ENCODE measurements around the gene GABRR3.

The GABRR3 gene

DNA sequence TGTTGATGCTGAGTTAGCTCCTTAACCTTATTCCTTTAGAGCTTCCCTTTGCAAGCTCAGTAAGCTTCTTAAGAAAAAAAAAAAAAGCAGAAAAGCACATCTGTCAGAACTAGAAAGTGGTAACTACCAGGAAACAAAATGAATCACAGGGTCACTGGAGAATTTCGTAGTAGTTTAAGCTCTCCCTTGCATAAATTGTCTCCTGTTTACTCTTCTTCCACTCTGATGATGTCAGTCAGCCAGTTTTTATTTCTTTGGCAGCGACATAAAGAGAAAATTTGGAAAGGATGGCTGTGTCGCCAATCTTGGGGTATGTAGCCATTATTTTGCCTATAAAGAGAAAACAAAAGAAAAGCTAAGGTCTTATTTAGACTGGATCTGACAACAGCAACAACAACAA, 3.2 kb upstream of the GABRR3 start:
- Histone ChIP-seq H3K9ac (ENCODE audit: low read depth, low read length) (no peak overlapping the region), H3K4me2 (ENCODE audit: low read length) (no peak overlapping the region), H3K4me3 (ENCODE audit: low read length) (no peak overlapping the region), H3K36me3 (ENCODE audit: insufficient read depth, low read length) (no peaks in the 10 kb centered on the region), H3K27me3 (ENCODE audit: control insufficient read depth, insufficient read depth, low read length) (peaks cover 46% of the 10 kb centered on the region), H3K4me1 (ENCODE audit: control insufficient read depth, insufficient read depth, low read length) (no peaks in the 10 kb centered on the region), H3K9me3 (replicated peaks; ENCODE audit: low read length) (no peaks in the 10 kb centered on the region)

DNA sequence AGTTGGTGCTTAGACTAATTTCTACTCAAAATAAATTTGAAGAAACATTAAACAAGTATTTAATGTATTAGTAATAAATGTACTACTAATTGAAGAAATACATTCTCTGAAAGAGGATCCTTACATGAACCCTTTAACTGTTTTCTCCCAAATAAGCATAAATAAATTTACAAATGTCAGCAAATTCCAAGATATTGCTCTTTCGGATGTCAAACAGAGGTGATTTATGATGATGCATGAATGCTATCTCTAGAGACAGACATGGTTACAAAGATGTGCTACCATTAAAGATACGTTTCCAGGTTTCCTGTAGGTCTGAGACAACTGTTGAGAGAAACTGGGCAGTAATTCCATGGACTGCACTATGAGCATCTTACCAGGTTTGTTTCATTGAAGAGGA, 629 bp downstream of the GABRR3 start:
- Histone ChIP-seq H3K4me1 (ENCODE audit: control insufficient read depth, insufficient read depth, low read length) (no peaks in the 10 kb centered on the region), H3K9ac (ENCODE audit: low read depth, low read length) (no peak overlapping the region), H3K36me3 (ENCODE audit: insufficient read depth, low read length) (no peaks in the 10 kb centered on the region), H3K4me3 (ENCODE audit: low read length) (no peak overlapping the region), H3K9me3 (replicated peaks; ENCODE audit: low read length) (no peaks in the 10 kb centered on the region), H3K4me2 (ENCODE audit: low read length) (no peak overlapping the region), H3K27me3 (ENCODE audit: control insufficient read depth, insufficient read depth, low read length) (peaks cover 64% of the 10 kb centered on the region)

DNA sequence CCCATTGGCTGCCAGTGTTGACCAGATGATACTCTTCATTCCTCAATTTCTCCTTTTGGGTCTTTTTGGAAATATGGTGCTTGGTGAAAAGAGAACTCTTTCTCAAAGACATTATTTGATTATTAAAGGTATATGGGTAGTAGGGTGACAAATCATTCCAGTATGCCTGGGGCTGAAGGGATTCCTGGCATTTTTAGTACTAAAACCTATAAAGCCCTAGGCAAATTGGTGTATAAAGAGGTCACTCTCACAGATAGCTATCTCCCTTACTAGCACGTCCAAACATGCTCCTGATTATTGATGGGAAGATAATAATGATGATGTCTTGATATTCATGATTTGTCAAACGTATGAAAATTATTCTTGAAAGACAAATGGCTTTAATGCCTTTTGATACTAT, 1.1 kb downstream of the GABRR3 start:
- no peaks in the 10 kb centered on the region for H3K36me3 ChIP-seq (ENCODE audit: insufficient read depth, low read length)
- no peaks in the 10 kb centered on the region for H3K4me1 ChIP-seq (ENCODE audit: control insufficient read depth, insufficient read depth, low read length)
- peaks cover 64% of the 10 kb centered on the region for H3K27me3 ChIP-seq (ENCODE audit: control insufficient read depth, insufficient read depth, low read length)
- no peaks in the 10 kb centered on the region for H3K9me3 ChIP-seq (replicated peaks; ENCODE audit: low read length)
- no peak overlapping the region for H3K9ac ChIP-seq (ENCODE audit: low read depth, low read length)
- no peak overlapping the region for H3K4me3 ChIP-seq (ENCODE audit: low read length)
- no peak overlapping the region for H3K4me2 ChIP-seq (ENCODE audit: low read length)

DNA sequence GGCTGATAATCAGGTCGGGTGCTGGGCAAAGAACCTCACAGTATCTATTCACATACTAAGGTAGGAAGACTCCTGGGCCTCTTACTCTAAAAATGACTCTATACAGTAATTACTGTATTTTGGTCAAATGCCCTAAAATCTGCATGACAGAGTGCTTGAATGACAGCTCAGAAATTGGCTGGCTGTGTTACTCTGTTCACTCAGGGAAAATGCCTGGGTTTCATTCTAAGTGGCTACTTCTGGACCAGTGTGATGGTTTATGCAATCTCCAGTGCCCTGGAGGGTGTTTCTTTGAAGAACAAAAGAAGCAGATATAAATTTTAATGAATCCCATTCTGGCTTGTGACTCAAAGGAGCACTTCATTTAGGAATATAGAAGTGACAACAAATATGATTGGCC, 2.2 kb downstream of the GABRR3 start:
- Histone ChIP-seq H3K9ac (ENCODE audit: low read depth, low read length) (no peak overlapping the region), H3K4me2 (ENCODE audit: low read length) (no peak overlapping the region), H3K4me3 (ENCODE audit: low read length) (no peak overlapping the region), H3K4me1 (ENCODE audit: control insufficient read depth, insufficient read depth, low read length) (no peaks in the 10 kb centered on the region), H3K9me3 (replicated peaks; ENCODE audit: low read length) (no peaks in the 10 kb centered on the region), H3K36me3 (ENCODE audit: insufficient read depth, low read length) (no peaks in the 10 kb centered on the region), H3K27me3 (ENCODE audit: control insufficient read depth, insufficient read depth, low read length) (peaks cover 61% of the 10 kb centered on the region)

DNA sequence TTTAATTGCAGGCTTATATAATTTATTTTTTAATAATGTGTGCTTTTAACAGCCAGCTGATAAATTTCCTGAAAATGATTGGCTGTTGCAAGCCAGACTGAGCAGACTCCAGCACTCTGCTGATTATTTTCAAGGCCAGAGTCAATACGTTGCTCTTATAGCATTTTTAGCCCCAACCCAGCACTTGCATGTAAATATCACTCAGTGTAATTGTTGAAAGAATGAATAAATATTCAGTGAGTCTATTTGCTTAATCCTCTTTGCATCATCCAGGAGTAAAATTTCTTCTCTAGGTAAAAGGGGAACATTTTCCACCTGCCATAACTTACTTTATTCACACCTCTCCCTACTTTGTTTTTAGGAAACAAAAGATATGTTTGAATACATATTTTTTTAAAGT, 2.9 kb downstream of the GABRR3 start:
- H3K4me2 ChIP-seq (ENCODE audit: low read length): no peak overlapping the region
- no peak overlapping the region for H3K9ac ChIP-seq (ENCODE audit: low read depth, low read length)
- H3K36me3 ChIP-seq (ENCODE audit: insufficient read depth, low read length): no peaks in the 10 kb centered on the region
- H3K4me1 ChIP-seq (ENCODE audit: control insufficient read depth, insufficient read depth, low read length): no peaks in the 10 kb centered on the region
- H3K4me3 ChIP-seq (ENCODE audit: low read length): no peak overlapping the region
- peaks cover 59% of the 10 kb centered on the region for H3K27me3 ChIP-seq (ENCODE audit: control insufficient read depth, insufficient read depth, low read length)
- H3K9me3 ChIP-seq (replicated peaks; ENCODE audit: low read length): no peaks in the 10 kb centered on the region

DNA sequence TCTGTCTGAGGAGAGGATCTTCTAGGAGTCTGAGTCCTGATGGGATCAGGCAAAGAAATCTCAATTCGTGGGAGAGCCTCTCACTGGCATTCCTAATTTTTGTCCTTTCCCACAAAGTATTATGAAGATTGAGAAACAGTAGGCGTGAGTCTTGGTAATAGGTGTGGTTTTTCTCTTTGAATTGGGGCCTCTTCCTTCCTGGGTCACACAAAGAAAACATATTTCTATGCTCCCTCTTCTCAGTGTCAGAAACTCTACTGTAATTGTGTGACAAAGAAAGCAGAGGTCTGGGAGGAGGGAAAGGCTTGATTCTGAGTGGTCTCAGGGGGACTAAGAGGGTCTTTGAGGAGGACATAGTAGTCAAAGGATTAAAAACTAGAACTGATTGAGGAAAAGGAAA, 6.0 kb downstream of the GABRR3 start:
- no peaks in the 10 kb centered on the region for H3K9me3 ChIP-seq (replicated peaks; ENCODE audit: low read length)
- peaks cover 50% of the 10 kb centered on the region for H3K27me3 ChIP-seq (ENCODE audit: control insufficient read depth, insufficient read depth, low read length)
- H3K4me1 ChIP-seq (ENCODE audit: control insufficient read depth, insufficient read depth, low read length): no peaks in the 10 kb centered on the region
- H3K9ac ChIP-seq (ENCODE audit: low read depth, low read length): no peak overlapping the region
- no peak overlapping the region for H3K4me2 ChIP-seq (ENCODE audit: low read length)
- H3K4me3 ChIP-seq (ENCODE audit: low read length): no peak overlapping the region
- no peaks in the 10 kb centered on the region for H3K36me3 ChIP-seq (ENCODE audit: insufficient read depth, low read length)

DNA sequence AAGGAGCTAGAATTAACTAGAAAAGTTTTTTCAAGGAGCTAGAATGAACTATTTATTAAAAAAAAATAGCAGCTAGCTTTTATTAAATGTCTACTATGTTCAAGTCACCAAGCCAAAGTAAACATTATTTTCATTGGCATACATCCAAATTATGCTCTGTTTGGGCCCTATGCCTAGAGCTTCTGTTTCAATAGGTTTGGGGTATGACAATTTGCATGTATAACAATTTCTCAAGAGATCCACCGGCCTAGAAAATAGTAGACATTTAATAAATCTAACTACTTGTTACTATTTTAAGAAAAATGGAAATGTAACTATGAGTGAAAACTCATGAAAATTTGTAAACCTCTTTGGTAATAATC, 8.0 kb downstream of the GABRR3 start:
- Histone ChIP-seq H3K27me3 (ENCODE audit: control insufficient read depth, insufficient read depth, low read length) (peaks cover 38% of the 10 kb centered on the region), H3K4me3 (ENCODE audit: low read length) (no peak overlapping the region), H3K36me3 (ENCODE audit: insufficient read depth, low read length) (no peaks in the 10 kb centered on the region), H3K9ac (ENCODE audit: low read depth, low read length) (no peak overlapping the region), H3K4me1 (ENCODE audit: control insufficient read depth, insufficient read depth, low read length) (no peaks in the 10 kb centered on the region), H3K4me2 (ENCODE audit: low read length) (no peak overlapping the region), H3K9me3 (replicated peaks; ENCODE audit: low read length) (no peaks in the 10 kb centered on the region)

DNA sequence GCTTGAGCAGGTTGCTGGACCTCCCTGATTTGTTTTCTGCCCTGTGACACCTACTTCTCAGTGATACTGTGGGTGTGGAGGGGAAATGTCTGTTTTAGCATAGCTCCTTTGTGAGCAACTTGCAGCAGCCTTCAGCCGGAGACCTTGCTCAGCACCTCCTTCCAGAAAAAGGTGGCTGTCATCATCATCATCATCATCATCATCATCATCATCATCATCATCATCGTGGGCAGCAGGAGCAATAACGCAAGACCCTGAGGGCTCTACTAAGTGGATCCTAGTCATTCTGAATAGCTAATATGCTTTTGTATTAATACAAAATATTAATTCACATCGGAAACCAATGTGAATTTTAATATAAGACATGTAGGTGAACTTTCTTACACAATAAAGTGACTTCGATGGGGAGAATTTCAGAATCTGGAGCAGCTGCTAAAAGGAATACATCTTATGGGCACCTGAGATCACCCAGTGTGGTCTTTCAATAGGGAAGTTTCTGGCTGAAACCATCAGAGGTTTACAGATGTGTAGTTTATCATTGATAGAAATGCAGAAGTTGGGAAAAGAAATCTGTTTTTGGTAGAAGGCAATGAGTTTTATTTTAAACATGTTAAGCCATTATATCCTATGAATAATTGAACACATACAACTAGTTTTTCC, 8.6 kb downstream of the GABRR3 start:
- Histone ChIP-seq H3K9me3 (replicated peaks; ENCODE audit: low read length) (no peaks in the 10 kb centered on the region), H3K4me1 (ENCODE audit: control insufficient read depth, insufficient read depth, low read length) (no peaks in the 10 kb centered on the region), H3K27me3 (ENCODE audit: control insufficient read depth, insufficient read depth, low read length) (peaks cover 36% of the 10 kb centered on the region), H3K4me2 (ENCODE audit: low read length) (no peak overlapping the region), H3K9ac (ENCODE audit: low read depth, low read length) (no peak overlapping the region), H3K36me3 (ENCODE audit: insufficient read depth, low read length) (no peaks in the 10 kb centered on the region), H3K4me3 (ENCODE audit: low read length) (no peak overlapping the region)

DNA sequence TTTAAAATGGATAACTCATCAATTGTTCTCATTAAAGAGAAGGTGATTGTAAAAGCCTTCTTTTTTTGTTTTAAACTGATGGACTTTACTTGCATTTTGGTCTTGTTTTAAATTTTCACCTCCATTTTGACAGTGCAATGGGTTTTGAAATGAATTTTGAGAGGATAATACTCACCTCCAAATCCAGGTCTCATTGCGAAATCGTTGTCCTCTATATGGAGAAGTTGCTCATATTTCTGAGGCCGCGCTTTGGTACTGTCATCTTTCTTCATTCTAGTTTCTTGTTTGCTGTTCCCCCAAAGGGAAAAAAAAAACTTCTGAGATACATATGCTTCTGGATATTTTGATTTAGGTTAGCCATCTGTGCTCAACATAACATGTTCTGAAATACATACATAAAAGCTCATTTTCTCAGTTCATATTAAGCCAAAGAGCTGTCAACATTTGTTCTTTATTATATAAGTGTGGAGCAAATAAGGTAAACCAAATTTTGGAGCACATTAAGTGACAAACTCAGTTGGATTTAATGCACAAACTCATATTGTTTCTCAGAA, 9.6 kb downstream of the GABRR3 start:
- Histone ChIP-seq H3K4me3 (ENCODE audit: low read length) (no peak overlapping the region), H3K9ac (ENCODE audit: low read depth, low read length) (no peak overlapping the region), H3K27me3 (ENCODE audit: control insufficient read depth, insufficient read depth, low read length) (peaks cover 28% of the 10 kb centered on the region), H3K4me2 (ENCODE audit: low read length) (no peak overlapping the region), H3K36me3 (ENCODE audit: insufficient read depth, low read length) (no peaks in the 10 kb centered on the region), H3K4me1 (ENCODE audit: control insufficient read depth, insufficient read depth, low read length) (no peaks in the 10 kb centered on the region), H3K9me3 (replicated peaks; ENCODE audit: low read length) (no peaks in the 10 kb centered on the region)

DNA sequence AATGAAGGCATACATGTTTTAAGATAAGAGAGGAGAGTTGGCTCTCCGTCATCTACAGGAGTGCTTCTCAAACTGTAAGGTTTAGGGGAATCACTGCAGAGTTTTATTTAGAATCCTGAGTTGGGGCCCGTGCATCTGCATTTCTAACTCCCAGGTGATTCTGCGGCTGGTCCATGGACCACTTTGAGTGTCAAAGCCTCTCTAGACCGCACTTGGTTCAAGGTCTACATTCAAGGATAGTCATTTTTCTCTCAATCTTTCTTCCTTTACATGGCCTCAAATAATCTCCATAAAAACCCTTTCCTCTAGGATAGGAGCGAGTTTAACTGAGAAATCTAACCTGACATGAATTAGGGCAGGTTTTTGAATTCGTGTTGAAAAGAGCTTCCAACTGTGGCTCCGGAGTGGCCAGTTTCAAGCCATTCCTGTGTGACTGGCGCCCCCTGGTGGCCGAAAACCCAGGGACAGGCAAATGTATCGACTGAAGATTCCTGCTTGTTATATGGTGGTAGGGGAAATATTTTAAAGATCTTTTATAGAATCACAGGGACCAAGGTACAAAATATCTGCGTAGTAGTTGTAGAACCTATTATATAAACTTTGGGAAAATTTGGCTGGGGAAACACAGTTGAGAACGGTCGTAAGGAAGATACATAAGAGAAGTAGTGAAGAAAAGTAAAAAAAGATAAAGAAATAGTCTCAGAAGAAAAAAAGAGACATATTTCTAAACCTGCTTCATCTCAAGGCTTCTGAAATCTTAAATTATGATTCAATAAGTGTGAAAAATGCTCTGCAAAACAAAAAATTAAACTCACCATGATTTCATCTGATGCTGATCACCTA, 11.9 kb downstream of the GABRR3 start:
- no peaks in the 10 kb centered on the region for H3K4me1 ChIP-seq (ENCODE audit: control insufficient read depth, insufficient read depth, low read length)
- no peak overlapping the region for H3K9ac ChIP-seq (ENCODE audit: low read depth, low read length)
- H3K9me3 ChIP-seq (replicated peaks; ENCODE audit: low read length): no peaks in the 10 kb centered on the region
- no peaks in the 10 kb centered on the region for H3K36me3 ChIP-seq (ENCODE audit: insufficient read depth, low read length)
- H3K27me3 ChIP-seq (ENCODE audit: control insufficient read depth, insufficient read depth, low read length): peaks cover 20% of the 10 kb centered on the region
- no peak overlapping the region for H3K4me2 ChIP-seq (ENCODE audit: low read length)
- no peak overlapping the region for H3K4me3 ChIP-seq (ENCODE audit: low read length)

DNA sequence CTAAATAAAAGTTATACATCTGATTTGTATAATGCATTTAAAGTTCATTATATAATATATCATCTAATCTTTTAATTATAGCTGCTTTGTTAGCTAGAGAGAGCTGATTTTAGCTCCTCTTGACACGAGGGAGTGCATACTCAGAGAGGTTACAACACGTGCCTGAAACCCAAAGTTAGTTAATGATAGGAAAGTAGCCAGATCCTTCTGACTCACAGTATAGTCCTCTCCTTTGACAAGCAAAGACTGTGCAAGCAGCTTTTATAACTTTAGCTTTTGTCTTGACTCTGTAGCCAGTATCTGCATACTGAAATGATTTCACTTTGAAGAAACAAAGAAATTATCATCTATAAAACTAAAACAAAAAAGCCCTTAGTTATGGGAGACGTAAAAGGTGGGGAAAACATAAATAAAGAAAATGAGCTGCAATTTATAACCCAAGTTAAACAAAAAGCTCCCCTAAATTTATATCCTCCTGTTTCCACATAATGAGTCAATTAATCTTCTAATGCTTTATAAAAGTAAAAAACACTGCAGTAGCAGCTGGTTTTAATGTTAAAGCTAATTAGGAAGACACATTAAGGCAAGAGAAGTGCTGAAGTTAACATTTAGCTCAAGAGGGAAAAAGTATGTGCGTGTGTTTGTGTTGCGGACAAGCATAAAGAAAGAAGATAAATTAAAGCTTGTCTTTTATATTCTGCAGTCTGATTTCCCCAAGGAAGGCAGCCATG, 13.1 kb downstream of the GABRR3 start:
- no peak overlapping the region for H3K4me3 ChIP-seq (ENCODE audit: low read length)
- no peak overlapping the region for H3K9ac ChIP-seq (ENCODE audit: low read depth, low read length)
- no peak overlapping the region for H3K4me2 ChIP-seq (ENCODE audit: low read length)
- peaks cover 17% of the 10 kb centered on the region for H3K27me3 ChIP-seq (ENCODE audit: control insufficient read depth, insufficient read depth, low read length)
- H3K36me3 ChIP-seq (ENCODE audit: insufficient read depth, low read length): no peaks in the 10 kb centered on the region
- no peaks in the 10 kb centered on the region for H3K4me1 ChIP-seq (ENCODE audit: control insufficient read depth, insufficient read depth, low read length)
- H3K9me3 ChIP-seq (replicated peaks; ENCODE audit: low read length): no peaks in the 10 kb centered on the region

All from skeletal muscle satellite cell (primary cell).